ENCODE data around the gene GZMH.
"Not testable (repeated sequence)": the region's sequence is repeated elsewhere in the genome, so short reads cannot be mapped to it uniquely, and the experiment has no call there.

The GZMH gene, protein sequence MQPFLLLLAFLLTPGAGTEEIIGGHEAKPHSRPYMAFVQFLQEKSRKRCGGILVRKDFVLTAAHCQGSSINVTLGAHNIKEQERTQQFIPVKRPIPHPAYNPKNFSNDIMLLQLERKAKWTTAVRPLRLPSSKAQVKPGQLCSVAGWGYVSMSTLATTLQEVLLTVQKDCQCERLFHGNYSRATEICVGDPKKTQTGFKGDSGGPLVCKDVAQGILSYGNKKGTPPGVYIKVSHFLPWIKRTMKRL

DNA sequence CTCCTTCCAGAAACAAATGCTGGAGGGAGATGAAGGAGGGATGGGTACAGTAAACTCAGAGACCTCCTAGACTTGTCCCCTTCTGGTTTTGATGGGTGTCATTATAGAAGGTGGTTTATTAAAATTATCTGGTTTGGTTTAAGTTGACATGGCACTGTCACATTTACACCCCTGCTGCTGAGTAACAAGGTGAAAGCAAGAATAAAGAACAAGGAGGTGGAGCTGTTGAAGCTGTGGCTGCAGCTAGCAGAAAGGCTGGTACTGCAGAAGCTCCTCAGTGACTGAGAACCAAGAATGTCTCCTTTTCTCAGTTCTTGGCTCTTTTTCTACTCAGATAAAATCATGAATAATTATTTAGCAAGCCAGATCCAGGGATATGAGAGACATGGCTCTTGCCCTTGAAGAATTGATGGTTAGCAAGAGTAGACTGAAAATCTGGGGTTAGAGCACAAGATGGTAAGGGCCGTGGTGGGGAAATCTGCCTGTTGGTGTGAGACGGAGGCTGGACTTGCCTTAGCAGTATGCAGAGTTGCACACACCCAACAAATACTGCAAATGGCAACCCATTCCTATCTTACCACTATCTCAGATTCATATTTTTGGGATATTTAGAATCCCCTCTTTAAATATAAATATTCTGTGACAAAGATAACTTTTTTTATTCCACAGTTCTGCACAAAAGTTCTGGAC lies at the start of gene GZMH:
Gene GZMH (minus strand): TSS at position 31 of the 690 bp plus-strand sequence. CDS start 72 bp downstream, outside the sequence.
- DNase-seq = no peak
- intact Hi-C loops (cut with DNase I) = no loop called here

- intact Hi-C loops (cut with DNase I) = not testable (repeated sequence)
Observed at GRCh38 chr14:24648361-24648760, 38.9 kb upstream of the GZMH start.

DNA sequence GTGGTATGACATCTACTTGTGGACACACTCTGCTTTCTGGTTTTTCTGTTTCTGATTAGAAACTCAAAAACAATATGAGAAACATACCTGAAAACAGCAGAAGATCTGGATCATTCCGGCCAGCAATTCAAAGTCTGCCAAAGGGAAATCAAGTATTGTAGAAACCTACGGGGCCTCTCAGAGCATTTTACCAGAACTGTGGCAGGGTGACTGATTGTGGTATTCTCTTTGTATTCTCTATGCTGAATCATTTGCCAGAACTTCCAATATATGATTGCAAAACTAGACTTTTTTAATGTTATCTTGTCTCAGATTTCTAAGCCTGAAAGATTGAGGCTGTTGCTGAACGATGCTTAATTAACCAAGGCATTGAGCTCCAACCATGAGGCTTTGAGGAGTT lies 30.4 kb upstream of the GZMH start:
- intact Hi-C loops (cut with DNase I) = no loop called here
- DNase-seq = no peak

More at GRCh38 chr14:24648361-24648760, 38.9 kb upstream of the GZMH start:
- DNase-seq = not testable (repeated sequence)

GRCh38 chr14:24639270-24639669 lies 29.8 kb upstream of the GZMH start:
- no peak for DNase-seq
- intact Hi-C loops (cut with DNase I) = no loop called here

- intact Hi-C loops (cut with DNase I) = no loop called here
- DNase-seq = no peak
Observed at GRCh38 chr14:24634158-24634557, 24.7 kb upstream of the GZMH start, which contains the start of gene GZMB. GZMB (minus strand) TSS chr14:24634190; CDS start chr14:24634160, 30 bp downstream.

- intact Hi-C loops (cut with DNase I) = no loop called here
- DNase-seq = peak in 1 of 10 donors; percentile 61
Observed at GRCh38 chr14:24633353-24633752, 23.9 kb upstream of the GZMH start.

DNA sequence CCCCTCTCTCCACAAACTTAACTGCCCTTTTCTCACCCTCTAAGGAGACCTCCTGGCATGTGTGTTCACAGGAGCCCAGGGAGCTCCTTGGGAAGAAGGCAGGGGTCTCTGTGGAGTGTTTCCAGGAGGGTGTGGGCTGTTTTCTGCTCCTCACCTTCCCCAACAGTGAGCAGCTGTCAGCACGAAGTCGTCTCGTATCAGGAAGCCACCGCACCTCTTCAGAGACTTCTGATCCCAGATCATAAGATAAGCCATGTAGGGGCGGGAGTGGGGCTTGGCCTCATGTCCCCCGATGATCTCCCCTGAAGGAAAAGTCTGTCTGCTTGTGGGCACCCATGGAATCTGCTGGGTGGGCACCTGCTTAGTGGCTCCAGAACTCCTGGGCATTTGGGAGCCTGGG lies 23.3 kb upstream of the GZMH start:
- intact Hi-C loops (cut with DNase I) = no loop called here
- DNase-seq = no peak

GRCh38 chr14:24632336-24632735 lies 22.9 kb upstream of the GZMH start:
- DNase-seq = no peak
- intact Hi-C loops (cut with DNase I) = no loop called here

DNA sequence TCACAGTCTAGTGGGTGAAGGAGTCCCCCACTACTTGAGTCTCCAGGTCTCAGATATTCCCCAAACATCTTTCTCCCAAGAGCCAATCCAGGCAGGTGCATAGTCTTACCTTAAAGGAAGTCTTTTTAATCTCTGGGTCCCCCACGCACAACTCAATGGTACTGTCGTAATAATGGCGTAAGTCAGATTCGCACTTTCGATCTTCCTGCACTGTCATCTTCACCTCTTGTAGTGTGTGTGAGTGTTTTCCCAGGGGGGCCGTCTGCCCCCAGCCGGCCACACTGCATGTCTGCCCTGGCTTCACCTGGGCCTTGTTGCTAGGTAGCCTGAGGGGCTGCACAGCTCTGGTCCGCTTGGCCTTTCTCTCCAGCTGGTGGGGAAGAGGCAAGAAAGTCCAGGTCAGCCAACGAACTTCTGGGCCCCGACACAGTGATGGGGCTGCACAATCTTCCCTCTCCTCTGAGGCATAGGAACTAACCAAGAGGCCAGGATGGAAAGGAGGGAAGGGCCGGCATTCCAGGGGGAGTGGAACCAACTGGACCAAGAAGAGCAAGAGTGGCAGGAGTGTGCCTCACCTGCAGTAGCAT lies 22.4 kb upstream of the GZMH start:
- intact Hi-C loops (cut with DNase I) = no loop called here
- DNase-seq = peak in 1 of 10 donors; percentile 60

DNA sequence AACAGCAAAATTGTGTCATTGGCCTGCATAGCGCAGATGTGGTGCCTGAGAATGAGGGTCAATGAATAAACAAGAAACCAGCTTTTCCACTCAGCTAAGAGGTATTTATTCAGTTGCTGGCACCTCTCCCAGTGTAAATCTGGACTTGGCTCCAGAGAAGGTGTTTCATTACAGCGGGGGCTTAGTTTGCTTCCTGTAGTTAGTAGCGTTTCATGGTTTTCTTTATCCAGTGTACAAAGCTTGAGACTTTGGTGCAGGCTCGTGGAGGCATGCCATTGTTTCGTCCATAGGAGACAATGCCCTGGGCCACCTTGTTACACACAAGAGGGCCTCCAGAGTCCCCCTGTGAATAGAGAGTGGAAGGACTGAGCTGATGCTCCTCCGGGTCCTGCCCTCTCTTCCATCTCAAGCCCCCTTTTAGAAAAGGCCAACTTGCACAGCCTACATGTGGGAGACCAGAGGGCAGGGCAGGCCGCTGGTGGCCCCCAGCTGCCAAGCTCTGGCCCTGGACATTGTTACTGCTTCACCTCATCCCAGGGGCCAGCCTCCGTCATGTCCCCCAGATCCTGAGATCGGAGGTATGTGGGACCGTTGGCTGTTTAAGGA lies 21.5 kb upstream of the GZMH start:
- intact Hi-C loops (cut with DNase I) = no loop called here
- DNase-seq = peak in 1 of 10 donors; percentile 67

DNA sequence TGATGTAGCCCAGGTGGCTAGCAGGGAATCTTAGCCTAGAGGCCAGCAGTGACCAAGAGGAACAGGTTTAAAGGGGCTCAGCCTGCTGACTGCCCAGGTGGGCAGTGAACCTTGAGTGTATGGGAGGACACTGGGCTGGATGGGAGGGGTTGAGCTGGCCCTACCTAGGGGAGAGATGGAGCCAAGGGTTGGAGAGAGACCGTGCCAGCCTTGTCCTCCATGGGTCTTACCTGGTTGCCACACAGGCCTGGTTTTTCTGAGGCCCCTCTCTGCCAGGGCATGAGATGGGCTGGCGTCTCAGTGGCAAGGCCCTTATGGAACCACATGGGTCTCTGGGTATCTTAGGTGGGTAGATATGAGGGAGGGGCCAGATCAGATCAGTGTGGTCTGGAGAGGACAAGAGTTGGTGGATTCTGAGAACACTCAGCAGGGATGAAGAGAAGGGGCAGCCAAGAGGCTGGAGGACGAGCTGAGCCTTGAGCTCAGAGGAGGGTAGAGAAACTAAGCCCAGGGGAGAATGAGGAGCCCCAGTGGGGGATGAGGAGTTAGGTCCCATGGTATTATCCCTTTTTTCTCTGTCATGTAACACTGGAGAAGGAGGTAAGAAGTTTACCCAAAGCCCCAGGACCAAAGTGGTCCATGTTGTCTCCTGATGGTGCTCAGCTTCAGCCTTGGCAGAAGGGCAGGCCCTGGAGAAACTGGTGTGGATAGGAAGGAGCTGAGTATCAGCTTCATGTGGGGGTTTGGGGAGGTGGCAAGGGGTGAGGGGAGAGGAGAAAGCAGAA lies 20.8 kb upstream of the GZMH start:
- DNase-seq = peak in 1 of 10 donors; percentile 55
- intact Hi-C loops (cut with DNase I) = no loop called here

DNA sequence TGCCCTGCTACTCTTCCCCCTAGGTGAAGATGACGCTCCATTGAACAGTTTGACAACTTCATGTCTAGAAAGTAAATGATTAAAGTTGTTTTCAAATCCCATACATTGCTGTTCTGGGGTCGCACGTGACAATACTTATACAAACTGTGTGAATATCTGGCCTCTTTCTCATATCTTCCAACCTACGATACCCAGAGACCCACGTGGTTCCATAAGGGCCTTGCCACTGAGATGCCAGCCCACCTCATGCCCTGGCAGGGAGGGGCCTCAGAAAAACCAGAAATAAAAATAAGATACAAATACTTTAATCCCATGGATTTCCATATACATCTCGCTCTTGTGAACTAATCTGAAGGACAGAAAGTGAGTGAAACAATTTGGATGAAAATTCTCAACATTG lies 20.0 kb upstream of the GZMH start:
- DNase-seq = no peak
- intact Hi-C loops (cut with DNase I) = no loop called here

- intact Hi-C loops (cut with DNase I) = no loop called here
- DNase-seq = no peak
Observed at GRCh38 chr14:24613747-24614146, 4.3 kb upstream of the GZMH start.

DNA sequence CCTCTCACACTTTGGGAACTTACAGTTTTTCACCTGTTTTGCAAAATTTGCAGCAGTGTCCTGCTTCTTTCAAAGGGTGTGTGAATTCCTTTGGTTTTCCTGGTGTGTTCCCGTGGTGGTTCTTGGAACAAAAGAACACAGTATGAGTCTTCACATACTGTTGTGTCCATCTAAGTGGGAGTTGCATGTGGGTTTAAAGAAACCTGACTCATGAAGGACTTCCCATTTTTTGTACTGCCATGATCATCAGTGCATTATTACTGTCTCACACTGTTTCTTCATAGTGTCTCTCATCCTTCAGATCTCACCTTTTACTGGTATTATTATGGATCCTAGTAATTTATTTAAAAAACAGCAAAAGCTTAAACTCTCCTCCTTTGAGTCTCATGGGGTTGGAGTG lies 3.8 kb upstream of the GZMH start:
- intact Hi-C loops (cut with DNase I) = no loop called here
- DNase-seq = no peak

DNA sequence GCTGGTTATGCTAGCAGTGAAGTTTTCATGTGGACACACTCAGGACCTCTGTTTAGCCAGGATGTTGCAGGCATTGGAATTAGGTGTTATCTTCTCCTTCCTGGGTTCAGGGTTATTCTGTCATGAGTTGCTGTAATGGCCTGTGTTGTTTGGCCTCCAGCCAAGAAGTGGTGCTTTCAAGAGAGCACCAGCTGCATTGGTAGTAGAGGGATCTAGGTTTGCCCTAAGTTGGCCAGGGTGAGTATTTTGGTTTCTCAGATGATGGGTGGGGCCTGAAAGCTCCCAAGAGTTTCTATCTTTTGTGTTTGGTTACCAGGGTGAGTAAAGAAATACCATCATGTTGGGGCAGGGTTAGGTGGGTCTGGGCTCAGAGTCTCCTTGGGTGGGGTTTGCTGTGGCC lies 2.7 kb upstream of the GZMH start:
- no peak for DNase-seq
- intact Hi-C loops (cut with DNase I) = no loop called here

GRCh38 chr14:24607635-24608514 lies 1.6 kb downstream of the GZMH start:
- DNase-seq = no peak
- intact Hi-C loops (cut with DNase I) = no loop called here

GRCh38 chr14:24607081-24607480 lies 2.4 kb downstream of the GZMH start:
- DNase-seq = no peak
- intact Hi-C loops (cut with DNase I) = no loop called here

- intact Hi-C loops (cut with DNase I) = no loop called here
- no peak for DNase-seq
Observed at GRCh38 chr14:24606297-24606696, 3.2 kb downstream of the GZMH start.

DNA sequence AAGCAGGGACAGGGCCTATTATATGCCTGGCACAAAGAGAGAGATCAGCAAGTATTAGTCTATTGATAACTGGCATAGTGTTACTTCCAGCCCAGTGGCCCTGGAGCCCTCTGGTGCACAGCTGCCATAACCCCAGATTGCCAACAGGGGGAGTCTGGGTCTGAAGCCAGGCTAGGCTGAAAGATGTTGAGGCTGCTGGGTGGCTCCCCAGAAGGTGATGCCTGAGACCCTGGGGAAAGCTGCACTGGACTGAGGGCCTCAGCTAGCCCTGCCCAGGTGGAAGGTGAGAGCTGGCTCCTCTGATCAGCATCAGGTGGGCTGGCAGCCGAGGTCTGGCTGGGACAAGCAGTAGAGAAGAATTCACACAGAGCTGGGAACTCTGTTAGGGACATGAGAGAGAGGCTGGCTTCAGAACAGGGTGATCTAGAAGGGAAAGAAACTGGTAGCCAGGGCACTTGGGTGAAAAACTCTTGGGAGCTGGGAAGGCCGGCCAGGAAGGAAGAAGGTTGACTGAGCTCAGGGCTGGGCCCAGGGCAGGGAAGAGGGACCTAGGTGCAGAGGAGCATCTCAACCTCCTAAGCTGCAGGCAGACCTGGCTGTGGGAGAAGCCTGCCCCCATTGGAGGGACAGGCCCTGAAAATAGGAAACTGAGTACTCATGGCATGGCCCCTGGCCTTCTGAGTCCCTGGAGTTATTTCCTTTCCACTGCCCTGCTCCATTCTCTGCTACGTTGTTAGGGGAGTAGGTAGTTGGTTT lies 3.9 kb downstream of the GZMH start:
- peak in 1 of 10 donors; percentile 63 for DNase-seq
- intact Hi-C loops (cut with DNase I) = no loop called here
